Lower leg skin (tissue), 4 donors: ENCODE results near the gene ITGB5. TPM values are rescaled to one million over a fixed set of nuclear protein-coding genes. Genes with fewer than 3 reads are reported as not detected.

Source experiments
- DNase-seq, 2 donors: peaks; one replicate each; pipeline ENCODE4 v3.0.0-alpha.2; 2019; ENCODE audit warnings: low spot score in 2 of 2
- H3K4me3 ChIP-seq: fragments of 200-600 bp; sonication (generic); 2 replicates; pipeline ENCODE4 v1.5.1; 2017; ENCODE audit warnings: mild to moderate bottlenecking, low read depth; ENCODE audit not compliant: poor library complexity, severe bottlenecking
- POLR2A ChIP-seq, 2 donors: fragments of 450-650 bp; IDR thresholded peaks; one replicate each; pipeline ENCODE4 v1.6.1; 2016 to 2017; ENCODE audit warnings: antibody characterized with exemption in 2 of 2, mild to moderate bottlenecking in 1 of 2, moderate library complexity in 1 of 2
- WGBS, 2 donors: methylation state at CpG; one replicate each; pipeline ENCODE4 v1.1.5; 2018; 5-methylcytosine and 5-hydroxymethylcytosine counted together
- intact Hi-C: fragments of 100-400 bp; cut with DNase I; formaldehyde crosslinking; loops from one replicate; pipeline ENCODE4 v1.15.0; 2023; ENCODE audit warnings: low total_unique reads
- total RNA-seq, 4 donors: library from RNA; depleted of rRNA; stranded (reverse); fragments of >200 nt; gene quantifications; one replicate each; pipeline ENCODE4 v1.1.0, GENCODE V29; 2016
- TF ChIP-seq, protein P1 (sequence below), 3 donors: fragments of 450-650 bp; IDR thresholded peaks; one replicate each; pipeline ENCODE4 v1.5.1; 2016; ENCODE audit warnings: antibody characterized with exemption in 3 of 3, mild to moderate bottlenecking in 3 of 3, moderate library complexity in 2 of 3

ITGB5 gene
- total RNA-seq, 4 donors from 2014 or later = 210 to 414 (median 286) TPM

DNA sequence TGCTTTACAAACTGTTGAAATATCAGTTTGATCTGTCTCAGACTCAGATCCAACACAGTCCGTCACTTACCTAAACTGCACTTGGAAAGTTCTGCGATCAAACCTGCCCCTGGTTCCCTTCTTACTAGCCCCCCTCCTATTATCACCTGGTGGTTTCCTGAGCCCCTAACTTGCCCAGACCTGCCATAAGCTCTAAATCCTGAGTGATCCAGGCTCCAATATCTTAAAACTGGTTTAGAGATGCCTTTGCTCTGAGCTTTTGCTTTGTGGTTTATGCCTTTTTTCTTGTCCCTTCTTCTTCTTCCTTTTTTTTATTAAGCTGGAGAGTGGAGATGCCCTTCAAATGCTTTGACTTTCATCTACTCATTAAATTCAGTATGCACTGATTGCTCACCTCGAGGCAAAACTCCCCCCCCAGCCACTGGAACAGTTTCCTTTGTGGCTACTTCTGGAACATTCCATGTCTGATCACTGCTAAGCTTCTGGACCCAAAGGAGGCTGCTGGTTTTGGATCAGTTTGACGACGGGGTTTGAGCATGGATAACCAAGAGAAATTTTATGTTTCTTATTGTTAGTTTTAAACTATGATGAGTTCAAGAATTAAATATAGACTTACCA, 3.5 kb upstream of the ITGB5 start:
- intact Hi-C loops = no loop called here
- DNase-seq = no peak
- H3K4me3 ChIP-seq = no peak overlapping the region
- 54 to 62% methylated on average over 5 of the region's 5 CpGs for WGBS, 2 donors
- no peak for TF ChIP-seq POLR2A (IDR thresholded peaks at IDR 0.05)

DNA sequence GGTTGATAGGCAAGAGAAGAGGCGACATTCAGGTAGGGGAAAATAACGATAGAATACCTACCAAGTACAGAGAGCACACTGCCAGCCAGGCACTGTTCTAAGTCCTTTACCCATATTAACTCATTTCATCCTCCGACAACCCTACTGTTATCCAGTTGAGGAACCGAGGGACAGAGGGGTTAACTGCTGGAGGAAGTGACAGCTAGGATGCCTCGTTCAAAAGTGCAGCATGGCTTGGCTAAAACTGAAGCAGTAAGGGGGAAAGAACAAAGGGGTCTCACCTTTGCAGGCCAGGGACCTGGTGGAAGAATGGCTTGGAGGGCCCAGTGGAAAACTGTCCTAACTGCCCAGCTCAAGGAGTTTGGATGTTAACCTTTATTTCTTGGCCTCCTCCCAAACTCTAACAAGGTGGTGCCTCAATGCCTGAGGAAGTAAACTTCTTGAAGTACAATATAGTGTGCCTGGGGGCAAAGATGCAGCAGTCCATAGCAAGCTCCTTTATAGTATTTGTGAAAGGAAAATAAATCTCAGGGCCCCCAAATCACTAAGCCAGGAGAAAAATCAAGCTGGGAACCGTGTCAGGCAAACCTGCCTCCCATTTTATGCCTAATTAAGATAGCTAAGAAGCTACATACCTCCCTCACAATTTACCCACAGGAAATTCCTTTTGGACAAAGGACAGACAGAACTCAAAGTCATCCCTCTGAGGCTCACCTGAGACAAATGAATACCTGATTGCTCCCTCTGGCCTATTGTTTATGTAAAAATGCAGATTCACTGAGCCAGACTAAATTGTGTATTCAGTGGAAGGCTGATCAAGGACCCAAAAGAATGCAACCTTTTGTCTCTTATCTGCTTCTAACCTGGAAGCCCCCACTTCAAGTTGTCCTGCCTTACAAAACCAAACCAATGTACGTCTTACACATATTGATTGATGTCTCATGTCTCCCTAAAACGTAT, 1.6 kb upstream of the ITGB5 start:
- no peak overlapping the region for H3K4me3 ChIP-seq
- 60 to 67% methylated on average over 8 of the region's 8 CpGs for WGBS, 2 donors
- no peak for TF ChIP-seq POLR2A (IDR thresholded peaks at IDR 0.05)
- TF ChIP-seq, protein P1, sequence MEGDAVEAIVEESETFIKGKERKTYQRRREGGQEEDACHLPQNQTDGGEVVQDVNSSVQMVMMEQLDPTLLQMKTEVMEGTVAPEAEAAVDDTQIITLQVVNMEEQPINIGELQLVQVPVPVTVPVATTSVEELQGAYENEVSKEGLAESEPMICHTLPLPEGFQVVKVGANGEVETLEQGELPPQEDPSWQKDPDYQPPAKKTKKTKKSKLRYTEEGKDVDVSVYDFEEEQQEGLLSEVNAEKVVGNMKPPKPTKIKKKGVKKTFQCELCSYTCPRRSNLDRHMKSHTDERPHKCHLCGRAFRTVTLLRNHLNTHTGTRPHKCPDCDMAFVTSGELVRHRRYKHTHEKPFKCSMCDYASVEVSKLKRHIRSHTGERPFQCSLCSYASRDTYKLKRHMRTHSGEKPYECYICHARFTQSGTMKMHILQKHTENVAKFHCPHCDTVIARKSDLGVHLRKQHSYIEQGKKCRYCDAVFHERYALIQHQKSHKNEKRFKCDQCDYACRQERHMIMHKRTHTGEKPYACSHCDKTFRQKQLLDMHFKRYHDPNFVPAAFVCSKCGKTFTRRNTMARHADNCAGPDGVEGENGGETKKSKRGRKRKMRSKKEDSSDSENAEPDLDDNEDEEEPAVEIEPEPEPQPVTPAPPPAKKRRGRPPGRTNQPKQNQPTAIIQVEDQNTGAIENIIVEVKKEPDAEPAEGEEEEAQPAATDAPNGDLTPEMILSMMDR (IDR thresholded peaks at IDR 0.05) = no peak
- no peak for DNase-seq
- intact Hi-C loops = no loop called here

DNA sequence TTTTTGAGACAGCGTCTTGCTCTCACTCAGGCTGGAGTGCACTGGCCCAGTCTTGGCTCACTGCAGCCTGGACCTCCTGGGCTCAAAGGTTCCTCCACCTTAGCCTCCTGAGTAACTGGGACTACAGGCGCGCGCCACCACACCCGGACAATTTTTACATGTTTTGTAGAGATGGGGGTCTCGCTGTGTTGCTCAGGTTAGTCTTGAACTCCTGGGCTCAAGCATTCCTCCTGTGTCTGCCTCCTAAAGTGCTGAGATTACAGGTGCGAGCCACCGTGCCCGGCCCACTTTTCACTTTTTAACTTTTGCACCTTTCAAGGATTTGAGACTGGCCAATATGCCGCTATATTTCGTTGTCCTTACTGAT, 750 bp upstream of the ITGB5 start:
- 88% methylated on average over 11 of the region's 11 CpGs for WGBS, 2 donors
- no peak for TF ChIP-seq POLR2A (IDR thresholded peaks at IDR 0.05)
- TF ChIP-seq, protein P1 (IDR thresholded peaks at IDR 0.05) = no peak
- no peak for DNase-seq
- intact Hi-C loops = no loop called here
- no peak overlapping the region for H3K4me3 ChIP-seq

DNA sequence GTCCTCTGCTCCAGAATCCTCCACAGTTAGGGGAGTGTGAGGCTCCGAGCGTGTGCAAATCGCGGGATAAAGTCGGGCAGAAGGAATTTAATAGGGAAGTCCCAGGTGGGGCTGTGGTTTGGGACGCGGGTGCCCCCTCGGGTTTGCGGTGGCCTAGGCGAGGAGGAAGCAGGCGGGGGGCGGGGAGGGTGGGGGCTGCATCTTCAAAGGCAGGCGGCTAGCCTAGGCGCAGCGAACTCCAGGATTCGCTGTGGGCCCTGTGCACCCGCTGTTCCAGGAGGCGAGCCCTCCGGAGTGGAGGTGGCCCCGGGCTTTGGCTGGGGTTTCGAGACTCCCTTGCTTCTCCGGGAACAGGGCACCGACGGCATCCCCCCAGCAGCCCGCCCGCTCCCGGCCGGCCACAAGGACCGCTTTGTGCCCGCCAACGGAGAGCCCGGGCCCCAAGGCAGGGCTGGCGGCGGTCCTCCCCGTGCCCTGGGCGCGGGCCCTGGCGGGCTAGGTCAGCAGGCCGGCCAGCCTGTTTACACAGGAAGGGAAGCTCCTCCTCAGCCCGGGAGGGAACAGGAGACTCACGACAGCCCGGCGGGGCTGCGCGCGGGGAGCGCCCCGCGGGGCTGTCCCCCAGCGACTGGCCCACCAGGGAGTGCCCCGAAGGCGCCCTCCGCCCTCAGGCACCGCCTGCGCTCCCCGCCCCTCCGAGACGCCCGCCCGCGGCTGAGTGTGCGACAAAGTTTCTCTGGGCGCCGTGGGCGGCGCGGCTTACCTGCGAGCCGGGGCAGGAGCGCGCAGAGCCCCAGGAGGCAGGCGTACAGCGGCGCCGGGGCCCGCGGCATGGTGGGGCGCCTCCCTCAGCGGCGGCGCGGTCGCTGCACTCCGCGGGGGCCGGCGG, 753 bp downstream of the ITGB5 start:
- intact Hi-C loops = no loop called here
- WGBS, 2 donors = 0% methylated on average over 19 to 41 of the region's 87 CpGs
- no peak for TF ChIP-seq POLR2A (IDR thresholded peaks at IDR 0.05)
- TF ChIP-seq, protein P1 (IDR thresholded peaks at IDR 0.05) = no peak
- peak in 1 of 2 donors; percentile 90 for DNase-seq
- H3K4me3 ChIP-seq = peak overlapping the region; percentile 80

DNA sequence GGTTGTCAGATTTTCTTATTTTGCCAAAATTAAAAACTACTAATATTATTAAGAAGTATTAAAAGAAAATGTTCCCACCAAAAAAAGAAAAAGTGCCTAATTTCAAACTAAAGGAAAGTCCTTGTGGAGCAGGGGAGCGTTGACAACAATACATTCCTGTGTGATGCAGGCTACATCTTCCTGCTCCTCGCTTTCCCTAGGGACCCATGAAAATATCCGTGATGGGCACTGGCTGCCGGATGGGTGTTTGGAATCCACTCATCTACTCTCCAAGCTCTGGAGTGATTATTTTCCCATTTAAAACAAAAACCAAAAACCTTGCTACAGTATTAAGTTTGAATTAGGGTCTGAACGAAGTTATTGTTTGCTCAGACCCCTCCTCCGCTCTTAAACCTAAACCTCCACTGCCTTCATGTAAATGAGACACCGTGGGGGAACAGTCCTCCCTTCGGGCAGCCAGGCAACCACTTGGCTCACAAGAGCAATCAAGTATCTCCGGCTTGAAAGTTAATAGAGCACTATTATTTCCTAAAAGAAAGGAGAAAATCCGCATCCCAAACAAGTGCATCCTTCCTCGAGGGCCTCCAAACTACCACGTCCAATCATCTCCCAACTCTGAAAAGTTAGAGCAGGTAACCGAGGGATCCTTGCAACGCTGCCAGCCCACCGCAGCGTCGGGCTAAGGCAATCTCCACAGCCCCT, 1.5 kb downstream of the ITGB5 start:
- WGBS, 2 donors = 15 to 17% methylated on average over 17 of the region's 17 CpGs
- H3K4me3 ChIP-seq = peak overlapping the region; percentile 80
- DNase-seq = no peak
- no peak for TF ChIP-seq POLR2A (IDR thresholded peaks at IDR 0.05)
- TF ChIP-seq, protein P1 (IDR thresholded peaks at IDR 0.05) = no peak
- intact Hi-C loops = no loop called here
